GM12878 (cell line): ENCODE data around the gene CAMK2G. TPM values are rescaled to one million over a fixed set of nuclear protein-coding genes. Genes with fewer than 3 reads are reported as not detected.
A peak's percentile ranks its signal among the peaks of the same experiment; 100 is the strongest.

Source experiments
- ATF7 ChIP-seq: fragments of 450-650 bp; IDR thresholded peaks from 2 replicates; pipeline ENCODE4 v1.6.1; 2016; ENCODE audit warnings: low read depth, mild to moderate bottlenecking
- BACH1 ChIP-seq: fragments of 450-650 bp; IDR thresholded peaks from 2 replicates; pipeline ENCODE4 v1.6.1; 2017; ENCODE audit warnings: mild to moderate bottlenecking, borderline replicate concordance
- CBX5 ChIP-seq: sonication (generic); IDR thresholded peaks from 2 replicates; pipeline ENCODE4 v1.6.1; 2016; ENCODE audit warnings: low read depth, moderate library complexity, mild to moderate bottlenecking, inconsistent platforms
- CREB1 ChIP-seq: IDR thresholded peaks from 2 replicates; pipeline ENCODE4 v1.6.1; 2012; ENCODE audit warnings: low read depth, mild to moderate bottlenecking, inconsistent platforms
- CREM ChIP-seq: IDR thresholded peaks from 2 replicates; pipeline ENCODE4 v1.6.1; 2014; ENCODE audit warnings: antibody characterized with exemption, low read depth
- E2F8 ChIP-seq: fragments of 450-650 bp; IDR thresholded peaks from 2 replicates; pipeline ENCODE4 v1.6.1; 2018; ENCODE audit warnings: mild to moderate bottlenecking, low read depth, moderate library complexity; ENCODE audit not compliant: partially characterized antibody
- E4F1 ChIP-seq: fragments of 450-650 bp; IDR thresholded peaks from 2 replicates; pipeline ENCODE4 v1.6.1; 2018; ENCODE audit warnings: borderline replicate concordance, mild to moderate bottlenecking; ENCODE audit not compliant: partially characterized antibody
- EGR1 ChIP-seq, 2 experiments: IDR thresholded peaks; 1 replicate in 1 of 2; 2 replicates in 1 of 2; pipeline ENCODE4 v1.6.1; 2011 to 2012; ENCODE audit warnings: low read depth in 2 of 2, low read length in 2 of 2, borderline replicate concordance in 1 of 2, mild to moderate bottlenecking in 1 of 2, moderate library complexity in 1 of 2
- MEF2A ChIP-seq: IDR thresholded peaks from 2 replicates; pipeline ENCODE4 v1.6.1; 2011; ENCODE audit warnings: low read depth, mild to moderate bottlenecking, low read length, moderate library complexity; ENCODE audit not compliant: insufficient read depth
- MXI1 ChIP-seq: fragments of 150-350 bp; IDR thresholded peaks from 2 replicates; pipeline ENCODE4 v1.6.1; 2011; ENCODE audit warnings: low read depth, mild to moderate bottlenecking, inconsistent platforms, low read length, improper control_type of control experiment
- NKRF ChIP-seq: fragments of 450-650 bp; conservative IDR thresholded peaks from 2 replicates; pipeline ENCODE4 v1.6.1; 2017; ENCODE audit warnings: mild to moderate bottlenecking, moderate library complexity
- NR2C2 ChIP-seq: IDR thresholded peaks from 2 replicates; pipeline ENCODE4 v1.6.1; 2011; ENCODE audit warnings: borderline replicate concordance, low read depth; ENCODE audit not compliant: control insufficient read depth, insufficient read length
- POLR2A ChIP-seq: IDR thresholded peaks from 2 replicates; pipeline ENCODE4 v1.6.1; 2011; ENCODE audit warnings: low read depth, mild to moderate bottlenecking, low read length
- POLR2AphosphoS2 ChIP-seq: IDR thresholded peaks from 2 replicates; pipeline ENCODE4 v1.6.1; 2011; ENCODE audit warnings: low read depth, mild to moderate bottlenecking, low read length, improper control_type of control experiment, moderate library complexity
- POLR2AphosphoS5 ChIP-seq: IDR thresholded peaks from 2 replicates; pipeline ENCODE4 v1.6.1; 2011; ENCODE audit warnings: mild to moderate bottlenecking, low read length, inconsistent platforms
- POU2F2 ChIP-seq: IDR thresholded peaks from 3 replicates; pipeline ENCODE4 v1.6.1; 2011; ENCODE audit warnings: low read depth, mild to moderate bottlenecking, low read length, borderline replicate concordance
- RBBP5 ChIP-seq: fragments of 200-600 bp; sonication (generic); conservative IDR thresholded peaks from 2 replicates; pipeline ENCODE4 v1.6.1; 2016
- TBL1XR1 ChIP-seq: IDR thresholded peaks from 2 replicates; pipeline ENCODE4 v1.6.1; 2012; ENCODE audit warnings: low read depth, low read length, improper control_type of control experiment
- ZBTB4 ChIP-seq: fragments of 450-650 bp; formaldehyde crosslinking; IDR thresholded peaks from 2 replicates; pipeline ENCODE4 v1.4.0; 2022; ENCODE audit warnings: mild to moderate bottlenecking, moderate library complexity
- polyA plus RNA-seq, 11 experiments: library from polyadenylated mRNA; depleted of rRNA in 4 of 11; unstranded in 6 of 11; stranded (reverse) in 5 of 11; fragments of >200 nt; fragmentation: Nextera tagmentation in 4 of 11; fragmentation: Illumina TruSeq in 1 of 11; extraction: Ambion mirVana in 4 of 11; extraction: Trizol in 1 of 11; gene quantifications; 1 replicate in 1 of 11; 2 replicates in 10 of 11; pipeline versions ENCODE4 v1.2.1 to v1.2.3, GENCODE V29; 2011 to 2016; ENCODE audit warnings: inconsistent platforms in 2 of 11, missing spikeins in 2 of 11, low read depth in 1 of 11
- total RNA-seq, 4 experiments: library from RNA; depleted of rRNA in 3 of 4; stranded (reverse); fragments of >200 nt in 3 of 4; fragmentation: Illumina TruSeq in 1 of 4; extraction: Trizol in 1 of 4; gene quantifications; 2 replicates each; pipeline versions ENCODE4 v1.2.1 to v1.2.3, GENCODE V29; 2013 to 2021

Gene CAMK2G
- total and polyA plus RNA-seq, 10 of the 15 experiments (the other 5 are each of a cell fraction or from before 2014, with no cell fraction given): 5.5 to 24.3 (median 16.9) TPM

GRCh38 chr10:73781879-73782748 lies 92.2 kb downstream of the CAMK2G start, which contains the start of gene CHCHD1 (continued):
- TF ChIP-seq ATF7 (no peak), POU2F2 (peak; percentile 62; the same call in 2 of the 3 replicates), TBL1XR1 (no peak), CBX5 (no peak), EGR1 (IDR thresholded peaks at IDR 0.05; ENCODE audit: borderline replicate concordance in 1 of 2, low read depth in 2 of 2, low read length in 2 of 2) (peak in 1 of 2 experiments; percentile 57; a peak in 1 of 3 replicates), E2F8 (no peak), MEF2A (no peak), NKRF (peak; percentile 3), ZBTB4 (CRISPR knock-in tag) (0 out of 2 replicates have a peak, but pooled peaks have one; percentile 32), CREB1 (peak; percentile 61; the same call in 1 of the 2 replicates), CREM (peak; percentile 58), E4F1 (no peak), NR2C2 (peak; percentile 86), RBBP5 (0 out of 2 replicates have a peak, but pooled peaks have one; percentile 59), BACH1 (0 out of 2 replicates have a peak, but pooled peaks have one; percentile 40), POLR2AphosphoS2 (peak; percentile 81), POLR2AphosphoS5 (peak; percentile 89), MXI1 (peak; percentile 73), POLR2A (peak; percentile 98)
